Erythroblast (primary cell): ENCODE results near the gene OMP.
"Not testable (repeated sequence)": the region's sequence is repeated elsewhere in the genome, so short reads cannot be mapped to it uniquely, and the experiment has no call there.

Experiments used
- DNase-seq, 2 experiments: peaks; one replicate each; lab custom pipeline; 2025; lab: John Stamatoyannopoulos, UW
- GATA1 ChIP-seq: IDR thresholded peaks from 2 replicates; pipeline ENCODE4 v1.6.1; 2011; ENCODE audit warnings: low read depth, mild to moderate bottlenecking, control low read depth, low read length, moderate library complexity
- POLR2A ChIP-seq: IDR thresholded peaks from 2 replicates; pipeline ENCODE4 v1.6.1; 2011; ENCODE audit warnings: mild to moderate bottlenecking, low read length

Gene OMP

GRCh38 chr11:77096591-77097019, 6.0 kb upstream of the OMP start:
- DNase-seq: no peak
- no peak for TF ChIP-seq POLR2A
- TF ChIP-seq GATA1: no peak

GRCh38 chr11:77097180-77097579, 5.5 kb upstream of the OMP start:
- DNase-seq: not testable (repeated sequence)

- no peak for TF ChIP-seq POLR2A
- TF ChIP-seq GATA1: no peak
- DNase-seq: no peak
Observed at GRCh38 chr11:77100166-77101042, 2.2 kb upstream of the OMP start.

- DNase-seq: peak; percentile 37 to 46
- TF ChIP-seq POLR2A (no peak), GATA1 (no peak)
Observed at GRCh38 chr11:77101043-77101537, 1.6 kb upstream of the OMP start.

- DNase-seq: no peak
- TF ChIP-seq POLR2A (no peak), GATA1 (no peak)
Observed at GRCh38 chr11:77103319-77103718, 679 bp downstream of the OMP start.

- DNase-seq: no peak
- TF ChIP-seq POLR2A (no peak), GATA1 (no peak)
Observed at GRCh38 chr11:77104727-77105126, 2.1 kb downstream of the OMP start.

- no peak for DNase-seq
- TF ChIP-seq POLR2A (no peak), GATA1 (no peak)
Observed at GRCh38 chr11:77106321-77106720, 3.7 kb downstream of the OMP start.

GRCh38 chr11:77106759-77107158, 4.1 kb downstream of the OMP start:
- no peak for DNase-seq
- TF ChIP-seq POLR2A (no peak), GATA1 (no peak)

GRCh38 chr11:77107950-77108349, 5.3 kb downstream of the OMP start:
- no peak for TF ChIP-seq GATA1
- no peak for TF ChIP-seq POLR2A
- no peak for DNase-seq

GRCh38 chr11:77108436-77108835, 5.8 kb downstream of the OMP start:
- no peak for TF ChIP-seq POLR2A
- no peak for TF ChIP-seq GATA1
- no peak for DNase-seq

GRCh38 chr11:77109236-77110019, 6.8 kb downstream of the OMP start:
- TF ChIP-seq GATA1: no peak
- no peak for TF ChIP-seq POLR2A
- no peak for DNase-seq

- no peak for TF ChIP-seq GATA1
- TF ChIP-seq POLR2A: no peak
- DNase-seq: no peak
Observed at GRCh38 chr11:77110836-77111235, 8.2 kb downstream of the OMP start.

GRCh38 chr11:77111277-77111676, 8.6 kb downstream of the OMP start:
- no peak for TF ChIP-seq POLR2A
- no peak for TF ChIP-seq GATA1
- no peak for DNase-seq

GRCh38 chr11:77111946-77112345, 9.3 kb downstream of the OMP start:
- DNase-seq: no peak
- no peak for TF ChIP-seq POLR2A
- no peak for TF ChIP-seq GATA1
